ENCODE measurements around the gene CHRM2. TPM values are rescaled to one million over a fixed set of nuclear protein-coding genes. Genes with fewer than 3 reads are reported as not detected.

CHRM2 gene
- total and polyA plus RNA-seq, 9 of the 15 experiments (the other 6 are each of a cell fraction or from before 2014, with no cell fraction given): not detected

DNA sequence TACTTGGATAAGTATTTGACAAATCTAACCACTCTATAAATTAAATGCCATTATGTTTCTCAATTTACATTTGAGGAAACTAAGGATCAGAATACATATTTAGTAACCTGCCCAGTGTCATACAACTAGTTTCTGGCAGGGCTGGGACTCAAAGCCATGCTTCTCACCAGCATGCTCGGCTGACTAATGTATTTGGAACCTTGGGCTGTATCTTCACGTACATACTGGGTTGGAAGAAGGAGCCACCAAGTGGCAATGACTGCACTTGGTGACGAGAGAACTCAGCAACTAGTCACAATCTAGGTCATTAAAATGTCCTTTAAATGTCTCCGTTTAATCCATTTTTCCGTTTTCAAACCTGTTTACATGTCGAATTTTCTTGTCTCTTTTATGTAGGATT lies 42.9 kb downstream of the CHRM2 start:
- DNase-seq (ENCODE audit: extremely low read depth in 1 of 4, low spot score in 3 of 4) (peak in 1 of 4 experiments; percentile 5), FAIRE-seq (no peak), ATAC-seq (no peak)
- H3K79me2 ChIP-seq (ENCODE audit: control insufficient read depth, insufficient read depth, low read length): no peaks in the 10 kb centered on the region
- H3K4me3 ChIP-seq: no peak overlapping the region
- WGBS (ENCODE audit: insufficient coverage, low coverage, missing lambda C conversion rate): under 1% methylated on average over 6 of the region's 6 CpGs
- CTCF ChIA-PET (ENCODE audit: low intra/inter-chr PET ratio): no interaction called here
- no peak overlapping the region for H3K4me2 ChIP-seq (ENCODE audit: insufficient read depth, low read length)
- H3K9me1 ChIP-seq (ENCODE audit: control insufficient read depth, insufficient read depth, low read length): no peaks in the 10 kb centered on the region
- no peaks in the 10 kb centered on the region for H3K4me1 ChIP-seq (replicated peaks in 1 of 2; ENCODE audit: control insufficient read depth in 2 of 2, insufficient read depth in 2 of 2, low read length in 2 of 2)
- H3K27me3 ChIP-seq (ENCODE audit: control insufficient read depth in 2 of 2, insufficient read depth in 2 of 2, low read length in 2 of 2): no peaks in the 10 kb centered on the region
- no peaks in the 10 kb centered on the region for H4K20me1 ChIP-seq (replicated peaks; ENCODE audit: control insufficient read depth, insufficient read depth, low read length)
- H3K9me3 ChIP-seq (replicated peaks; ENCODE audit: control insufficient read depth, insufficient read depth, low read depth, low read length): no peaks in the 10 kb centered on the region
- TF ChIP-seq FOXP1 (CRISPR knock-in tag; IDR thresholded peaks at IDR 0.05): no peak
- TF ChIP-seq, protein P1, sequence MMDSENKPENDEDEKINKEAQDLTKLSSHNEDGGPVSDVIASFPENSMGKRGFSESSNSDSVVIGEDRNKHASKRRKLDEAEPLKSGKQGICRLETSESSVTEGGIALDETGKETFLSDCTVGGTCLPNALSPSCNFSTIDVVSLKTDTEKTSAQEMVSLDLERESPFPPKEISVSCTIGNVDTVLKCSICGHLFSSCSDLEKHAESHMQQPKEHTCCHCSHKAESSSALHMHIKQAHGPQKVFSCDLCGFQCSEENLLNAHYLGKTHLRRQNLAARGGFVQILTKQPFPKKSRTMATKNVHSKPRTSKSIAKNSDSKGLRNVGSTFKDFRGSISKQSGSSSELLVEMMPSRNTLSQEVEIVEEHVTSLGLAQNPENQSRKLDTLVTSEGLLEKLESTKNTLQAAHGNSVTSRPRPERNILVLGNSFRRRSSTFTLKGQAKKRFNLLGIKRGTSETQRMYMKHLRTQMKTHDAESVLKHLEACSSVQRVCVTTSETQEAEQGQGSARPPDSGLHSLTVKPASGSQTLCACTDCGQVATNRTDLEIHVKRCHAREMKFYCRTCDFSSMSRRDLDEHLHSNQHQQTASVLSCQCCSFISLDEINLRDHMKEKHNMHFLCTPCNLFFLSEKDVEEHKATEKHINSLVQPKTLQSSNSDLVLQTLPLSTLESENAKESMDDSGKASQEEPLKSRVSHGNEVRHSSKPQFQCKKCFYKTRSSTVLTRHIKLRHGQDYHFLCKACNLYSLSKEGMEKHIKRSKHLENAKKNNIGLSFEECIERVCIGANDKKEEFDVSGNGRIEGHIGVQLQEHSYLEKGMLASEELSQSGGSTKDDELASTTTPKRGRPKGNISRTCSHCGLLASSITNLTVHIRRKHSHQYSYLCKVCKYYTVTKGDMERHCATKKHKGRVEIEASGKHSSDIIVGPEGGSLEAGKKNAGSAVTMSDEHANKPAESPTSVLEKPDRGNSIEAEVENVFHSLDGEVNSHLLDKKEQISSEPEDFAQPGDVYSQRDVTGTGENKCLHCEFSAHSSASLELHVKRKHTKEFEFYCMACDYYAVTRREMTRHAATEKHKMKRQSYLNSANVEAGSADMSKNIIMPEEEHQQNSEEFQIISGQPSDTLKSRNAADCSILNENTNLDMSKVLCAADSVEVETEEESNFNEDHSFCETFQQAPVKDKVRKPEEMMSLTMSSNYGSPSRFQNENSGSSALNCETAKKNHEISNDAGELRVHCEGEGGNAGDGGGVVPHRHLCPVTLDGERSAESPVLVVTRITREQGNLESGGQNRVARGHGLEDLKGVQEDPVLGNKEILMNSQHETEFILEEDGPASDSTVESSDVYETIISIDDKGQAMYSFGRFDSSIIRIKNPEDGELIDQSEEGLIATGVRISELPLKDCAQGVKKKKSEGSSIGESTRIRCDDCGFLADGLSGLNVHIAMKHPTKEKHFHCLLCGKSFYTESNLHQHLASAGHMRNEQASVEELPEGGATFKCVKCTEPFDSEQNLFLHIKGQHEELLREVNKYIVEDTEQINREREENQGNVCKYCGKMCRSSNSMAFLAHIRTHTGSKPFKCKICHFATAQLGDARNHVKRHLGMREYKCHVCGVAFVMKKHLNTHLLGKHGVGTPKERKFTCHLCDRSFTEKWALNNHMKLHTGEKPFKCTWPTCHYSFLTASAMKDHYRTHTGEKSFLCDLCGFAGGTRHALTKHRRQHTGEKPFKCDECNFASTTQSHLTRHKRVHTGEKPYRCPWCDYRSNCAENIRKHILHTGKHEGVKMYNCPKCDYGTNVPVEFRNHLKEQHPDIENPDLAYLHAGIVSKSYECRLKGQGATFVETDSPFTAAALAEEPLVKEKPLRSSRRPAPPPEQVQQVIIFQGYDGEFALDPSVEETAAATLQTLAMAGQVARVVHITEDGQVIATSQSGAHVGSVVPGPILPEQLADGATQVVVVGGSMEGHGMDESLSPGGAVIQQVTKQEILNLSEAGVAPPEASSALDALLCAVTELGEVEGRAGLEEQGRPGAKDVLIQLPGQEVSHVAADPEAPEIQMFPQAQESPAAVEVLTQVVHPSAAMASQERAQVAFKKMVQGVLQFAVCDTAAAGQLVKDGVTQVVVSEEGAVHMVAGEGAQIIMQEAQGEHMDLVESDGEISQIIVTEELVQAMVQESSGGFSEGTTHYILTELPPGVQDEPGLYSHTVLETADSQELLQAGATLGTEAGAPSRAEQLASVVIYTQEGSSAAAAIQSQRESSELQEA (IDR thresholded peaks at IDR 0.05; ENCODE audit: low read depth): no peak
- TF ChIP-seq RBM39 (optimal IDR thresholded peaks at IDR 0.05; ENCODE audit: low read depth, low read length): no peak
- TF ChIP-seq RB1 (IDR thresholded peaks at IDR 0.05; ENCODE audit: low read depth): no peak
- no peak for TF ChIP-seq ZBED1 (IDR thresholded peaks at IDR 0.05)
- TF ChIP-seq ZNF232 (CRISPR knock-in tag; IDR thresholded peaks at IDR 0.05): no peak
- TF ChIP-seq ELF2 (CRISPR knock-in tag; IDR thresholded peaks at IDR 0.05): no peak
- no peak for TF ChIP-seq POU5F1 (IDR thresholded peaks at IDR 0.05; ENCODE audit: borderline replicate concordance, low read depth, low read length, partially characterized antibody)
- TF ChIP-seq ZNF766 (CRISPR knock-in tag; conservative IDR thresholded peaks at IDR 0.05): no peak
- TF ChIP-seq IFI16 (CRISPR knock-in tag; IDR thresholded peaks at IDR 0.05): no peak
- TF ChIP-seq BDP1 (IDR thresholded peaks at IDR 0.05; ENCODE audit: insufficient read depth, insufficient read length): no peak
- TF ChIP-seq, protein P2, sequence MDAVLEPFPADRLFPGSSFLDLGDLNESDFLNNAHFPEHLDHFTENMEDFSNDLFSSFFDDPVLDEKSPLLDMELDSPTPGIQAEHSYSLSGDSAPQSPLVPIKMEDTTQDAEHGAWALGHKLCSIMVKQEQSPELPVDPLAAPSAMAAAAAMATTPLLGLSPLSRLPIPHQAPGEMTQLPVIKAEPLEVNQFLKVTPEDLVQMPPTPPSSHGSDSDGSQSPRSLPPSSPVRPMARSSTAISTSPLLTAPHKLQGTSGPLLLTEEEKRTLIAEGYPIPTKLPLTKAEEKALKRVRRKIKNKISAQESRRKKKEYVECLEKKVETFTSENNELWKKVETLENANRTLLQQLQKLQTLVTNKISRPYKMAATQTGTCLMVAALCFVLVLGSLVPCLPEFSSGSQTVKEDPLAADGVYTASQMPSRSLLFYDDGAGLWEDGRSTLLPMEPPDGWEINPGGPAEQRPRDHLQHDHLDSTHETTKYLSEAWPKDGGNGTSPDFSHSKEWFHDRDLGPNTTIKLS (IDR thresholded peaks at IDR 0.05; ENCODE audit: borderline replicate concordance, low read depth): no peak
- no peak for TF ChIP-seq RFX7 (CRISPR knock-in tag; IDR thresholded peaks at IDR 0.05)
- TF ChIP-seq, protein P3, sequence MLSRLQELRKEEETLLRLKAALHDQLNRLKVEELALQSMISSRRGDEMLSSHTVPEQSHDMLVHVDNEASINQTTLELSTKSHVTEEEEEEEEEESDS (CRISPR knock-in tag; IDR thresholded peaks at IDR 0.05): no peak
- BruUV-seq (replicated peaks): no TSS peak
- intact Hi-C loops (cut with micrococcal nuclease): no loop called here
- H3K36me3 ChIP-seq (ENCODE audit: control insufficient read depth, insufficient read depth, low read length): no peaks in the 10 kb centered on the region
- H3K27ac ChIP-seq (ENCODE audit: extremely low read depth, low read depth, low read length): no peak overlapping the region
- in situ Hi-C loops (cut with MboI): no loop called here
- H3K9ac ChIP-seq (ENCODE audit: insufficient read depth in 1 of 2, low read depth in 2 of 2, low read length in 2 of 2): no peak overlapping the region
- POLR2A ChIA-PET: no interaction called here
- no peak overlapping the region for H2AFZ ChIP-seq (ENCODE audit: low read depth, low read length)

All from K562 (cell line).